ENCODE measurements around the gene AOX1.

GRCh38 chr2:200624658-200625057 is 38.8 kb downstream of the AOX1 start:
- TF ChIP-seq CTCF (conservative IDR thresholded peaks at IDR 0.05) (no peak), ZFX (IDR thresholded peaks at IDR 0.05) (no peak)
